Natural killer cell (primary cell): ENCODE data around the gene STMN3. TPM values are rescaled to one million over a fixed set of nuclear protein-coding genes. Genes with fewer than 3 reads are reported as not detected.
A peak's percentile ranks its signal among the peaks of the same experiment; 100 is the strongest.

Experiments
- ATAC-seq, 3 donors: fragments of 150-1000 bp in 2 of 3; fragments of 200-7000 bp in 1 of 3; cut with Tn5 transposase; 1 replicate in 1 of 3; 2 replicates in 2 of 3; pipeline ENCODE4 v1.10.0; 2021; ENCODE audit warnings: mild to moderate bottlenecking in 2 of 3, moderate library complexity in 2 of 3
- DNase-seq, 2 donors: peaks; one replicate each; pipeline versions ENCODE4 v3.0.0 to v3.0.0-alpha.2; 2013 to 2021; ENCODE audit warnings: mixed read lengths in 1 of 2
- H3K27ac ChIP-seq: one replicate; pipeline ENCODE4 v1.5.1; 2013; ENCODE audit warnings: mild to moderate bottlenecking, low read length
- H3K27me3 ChIP-seq: one replicate; pipeline ENCODE4 v1.6.1; 2013; ENCODE audit warnings: low read length; ENCODE audit not compliant: control insufficient read depth, insufficient read depth
- H3K36me3 ChIP-seq: one replicate; pipeline ENCODE4 v1.6.1; 2013; ENCODE audit warnings: low read length; ENCODE audit not compliant: control insufficient read depth, insufficient read depth
- H3K4me1 ChIP-seq: one replicate; pipeline ENCODE4 v1.6.1; 2013; ENCODE audit warnings: low read length; ENCODE audit not compliant: control insufficient read depth, insufficient read depth
- H3K4me3 ChIP-seq: one replicate; pipeline ENCODE4 v1.5.1; 2013; ENCODE audit warnings: low read length
- H3K9me3 ChIP-seq: one replicate; pipeline ENCODE4 v1.6.1; 2013; ENCODE audit warnings: low read length; ENCODE audit not compliant: control insufficient read depth, insufficient read depth
- H3K27ac Mint-ChIP-seq, 2 donors: one replicate each; pipeline ENCODE4 v1.8.0; 2022; ENCODE audit warnings: mild to moderate bottlenecking in 2 of 2, mixed read lengths in 2 of 2, moderate library complexity in 1 of 2
- H3K27me3 Mint-ChIP-seq, 2 donors: one replicate each; pipeline ENCODE4 v1.8.0; 2022; ENCODE audit warnings: low read depth in 2 of 2, mixed read lengths in 2 of 2
- H3K36me3 Mint-ChIP-seq: one replicate; pipeline ENCODE4 v1.8.0; 2022; ENCODE audit warnings: mixed read lengths
- H3K4me1 Mint-ChIP-seq, 2 donors: one replicate each; pipeline ENCODE4 v1.8.0; 2022; ENCODE audit warnings: mixed read lengths in 2 of 2
- H3K4me3 Mint-ChIP-seq: one replicate; pipeline ENCODE4 v1.8.0; 2022; ENCODE audit warnings: mild to moderate bottlenecking, moderate library complexity, mixed read lengths
- H3K9me3 Mint-ChIP-seq, 2 donors: one replicate each; pipeline ENCODE4 v1.8.0; 2022; ENCODE audit warnings: mixed read lengths in 2 of 2
- CTCF ChIP-seq: fragments of 200-600 bp; IDR thresholded peaks from one replicate; pipeline ENCODE4 v1.8.0; 2022; ENCODE audit warnings: antibody characterized with exemption
- WGBS: methylation state at CpG from one replicate; pipeline ENCODE4 v1.1.7; 2013; ENCODE audit warnings: missing lambda C conversion rate; ENCODE audit not compliant: insufficient coverage; 5-methylcytosine and 5-hydroxymethylcytosine counted together
- intact Hi-C: fragments of 100-400 bp; cut with micrococcal nuclease; formaldehyde crosslinking; loops from one replicate; pipeline ENCODE4 v1.14.2; 2022
- total RNA-seq, 4 donors: library from RNA; stranded (reverse); fragments of 120-200 nt in 1 of 4; gene quantifications; one replicate each; pipeline versions ENCODE4 v1.2.3 to v1.2.4, GENCODE V29; 2013 to 2022

Gene STMN3
- total RNA-seq, 3 donors from 2014 or later (not counting 1 experiment from before 2014, with no cell fraction given) = 6.7 to 12.9 (median 8.3) TPM

GRCh38 chr20:63597651-63598478 is 55.4 kb downstream of the STMN3 start:
- Mint-ChIP-seq H3K27ac (no peak overlapping the region), H3K27me3 (no peaks in the 10 kb centered on the region), H3K4me3 (no peak overlapping the region), H3K9me3 (no peaks in the 10 kb centered on the region), H3K36me3 (no peaks in the 10 kb centered on the region), H3K4me1 (peaks cover 5 to 11% of the 10 kb centered on the region in 2 donors)
- H3K4me3 ChIP-seq = no peak overlapping the region
- WGBS = 95% methylated on average over 23 of the region's 23 CpGs
- H3K9me3 ChIP-seq = peaks cover 9% of the 10 kb centered on the region
- DNase-seq (no peak), ATAC-seq (no peak)
- intact Hi-C loops = no loop called here
- no peaks in the 10 kb centered on the region for H3K4me1 ChIP-seq
- H3K27ac ChIP-seq = no peak overlapping the region
- TF ChIP-seq CTCF = no peak
- H3K27me3 ChIP-seq = no peaks in the 10 kb centered on the region
- H3K36me3 ChIP-seq = peaks cover 35% of the 10 kb centered on the region

GRCh38 chr20:63596423-63596822 is 56.8 kb downstream of the STMN3 start:
- no peaks in the 10 kb centered on the region for H3K27me3 Mint-ChIP-seq
- no peaks in the 10 kb centered on the region for H3K36me3 Mint-ChIP-seq
- Histone ChIP-seq H3K9me3 (peaks cover 1% of the 10 kb centered on the region), H3K4me3 (no peak overlapping the region), H3K27ac (no peak overlapping the region), H3K27me3 (no peaks in the 10 kb centered on the region), H3K4me1 (no peaks in the 10 kb centered on the region), H3K36me3 (peaks cover 42% of the 10 kb centered on the region)
- H3K4me3 Mint-ChIP-seq = no peak overlapping the region
- ATAC-seq = no peak
- DNase-seq = no peak
- no peak for TF ChIP-seq CTCF
- H3K27ac Mint-ChIP-seq = no peak overlapping the region
- H3K9me3 Mint-ChIP-seq = no peaks in the 10 kb centered on the region
- peaks cover 0 to 11% of the 10 kb centered on the region in 2 donors for H3K4me1 Mint-ChIP-seq
- 99% methylated on average over 6 of the region's 6 CpGs for WGBS
- intact Hi-C loops = no loop called here

GRCh38 chr20:63595416-63596127 is 57.7 kb downstream of the STMN3 start:
- H3K36me3 ChIP-seq = peaks cover 49% of the 10 kb centered on the region
- no peaks in the 10 kb centered on the region for H3K9me3 ChIP-seq
- Mint-ChIP-seq H3K27me3 (no peaks in the 10 kb centered on the region), H3K9me3 (no peaks in the 10 kb centered on the region), H3K4me3 (no peak overlapping the region), H3K36me3 (no peaks in the 10 kb centered on the region), H3K4me1 (peaks cover 0 to 6% of the 10 kb centered on the region in 2 donors), H3K27ac (no peak overlapping the region)
- H3K27me3 ChIP-seq = no peaks in the 10 kb centered on the region
- H3K4me1 ChIP-seq = no peaks in the 10 kb centered on the region
- H3K4me3 ChIP-seq = no peak overlapping the region
- no peak for TF ChIP-seq CTCF
- ATAC-seq (peak in 1 of 3 donors; percentile 35), DNase-seq (no peak)
- WGBS = 95% methylated on average over 30 of the region's 30 CpGs
- intact Hi-C loops = no loop called here
- no peak overlapping the region for H3K27ac ChIP-seq
